Chondrocyte (in vitro differentiated cells): ENCODE data around the gene CIB1. TPM values are rescaled to one million over a fixed set of nuclear protein-coding genes. Genes with fewer than 3 reads are reported as not detected.

ENCODE experiments used
- DNase-seq: peaks from one replicate; pipeline ENCODE4 v3.0.0; 2021; ENCODE audit warnings: mixed read lengths, low spot score
- H3K27ac Mint-ChIP-seq: one replicate; pipeline ENCODE4 v1.8.0; 2021; ENCODE audit warnings: mild to moderate bottlenecking, moderate library complexity, mixed read lengths; ENCODE audit not compliant: unreplicated experiment
- H3K27me3 Mint-ChIP-seq: 2 replicates; pipeline ENCODE4 v1.8.0; 2021; ENCODE audit warnings: low read depth, mixed read lengths
- H3K36me3 Mint-ChIP-seq: 2 replicates; pipeline ENCODE4 v1.8.0; 2021; ENCODE audit warnings: low read depth, mixed read lengths
- H3K4me1 Mint-ChIP-seq: 2 replicates; pipeline ENCODE4 v1.8.0; 2021; ENCODE audit warnings: low read depth, mild to moderate bottlenecking, mixed read lengths
- H3K4me3 Mint-ChIP-seq: one replicate; pipeline ENCODE4 v1.8.0; 2021; ENCODE audit warnings: mild to moderate bottlenecking, moderate library complexity, mixed read lengths; ENCODE audit not compliant: unreplicated experiment
- H3K9me3 Mint-ChIP-seq: 2 replicates; pipeline ENCODE4 v1.8.0; 2021; ENCODE audit warnings: low read depth, mixed read lengths
- total RNA-seq: library from RNA; stranded (reverse); gene quantifications from 3 replicates; pipeline ENCODE4 v1.2.1, GENCODE V29; 2021
- TF ChIP-seq, protein P1 (sequence below): fragments of 200-600 bp; sonication (generic); IDR thresholded peaks from 2 replicates; pipeline ENCODE4 v1.5.0; 2021; ENCODE audit warnings: antibody characterized with exemption, mild to moderate bottlenecking, moderate library complexity

CIB1 gene
- total RNA-seq, 1 donor from 2014 or later = 42.4 TPM

DNA sequence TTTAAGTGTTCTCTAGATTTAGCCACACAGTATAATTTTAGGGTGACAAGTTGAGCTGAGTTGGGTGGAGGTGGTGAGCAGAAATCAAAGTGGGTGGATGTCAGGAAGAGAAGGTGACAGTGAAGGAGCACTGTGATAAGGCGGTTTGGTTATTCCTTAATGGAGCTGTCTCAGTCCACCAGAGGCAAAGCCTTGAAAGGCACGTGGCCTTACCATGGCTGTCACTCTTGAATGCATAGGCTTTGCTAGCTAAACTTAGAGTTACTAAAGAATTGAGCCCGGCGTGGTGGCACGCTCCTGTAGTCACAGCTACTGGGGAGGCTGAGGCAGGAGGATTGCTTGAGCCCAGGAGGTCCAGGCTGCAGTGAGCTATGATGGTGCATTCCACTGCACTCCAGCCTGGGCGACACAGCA is 15.1 kb upstream of the CIB1 start:
- Mint-ChIP-seq H3K9me3 (no peaks in the 10 kb centered on the region), H3K4me3 (peak overlapping the region; percentile 74), H3K27ac (no peak overlapping the region), H3K36me3 (no peaks in the 10 kb centered on the region), H3K27me3 (no peaks in the 10 kb centered on the region), H3K4me1 (peaks cover 2% of the 10 kb centered on the region)
- no peak for DNase-seq
- TF ChIP-seq, protein P1, sequence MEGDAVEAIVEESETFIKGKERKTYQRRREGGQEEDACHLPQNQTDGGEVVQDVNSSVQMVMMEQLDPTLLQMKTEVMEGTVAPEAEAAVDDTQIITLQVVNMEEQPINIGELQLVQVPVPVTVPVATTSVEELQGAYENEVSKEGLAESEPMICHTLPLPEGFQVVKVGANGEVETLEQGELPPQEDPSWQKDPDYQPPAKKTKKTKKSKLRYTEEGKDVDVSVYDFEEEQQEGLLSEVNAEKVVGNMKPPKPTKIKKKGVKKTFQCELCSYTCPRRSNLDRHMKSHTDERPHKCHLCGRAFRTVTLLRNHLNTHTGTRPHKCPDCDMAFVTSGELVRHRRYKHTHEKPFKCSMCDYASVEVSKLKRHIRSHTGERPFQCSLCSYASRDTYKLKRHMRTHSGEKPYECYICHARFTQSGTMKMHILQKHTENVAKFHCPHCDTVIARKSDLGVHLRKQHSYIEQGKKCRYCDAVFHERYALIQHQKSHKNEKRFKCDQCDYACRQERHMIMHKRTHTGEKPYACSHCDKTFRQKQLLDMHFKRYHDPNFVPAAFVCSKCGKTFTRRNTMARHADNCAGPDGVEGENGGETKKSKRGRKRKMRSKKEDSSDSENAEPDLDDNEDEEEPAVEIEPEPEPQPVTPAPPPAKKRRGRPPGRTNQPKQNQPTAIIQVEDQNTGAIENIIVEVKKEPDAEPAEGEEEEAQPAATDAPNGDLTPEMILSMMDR = no peak

DNA sequence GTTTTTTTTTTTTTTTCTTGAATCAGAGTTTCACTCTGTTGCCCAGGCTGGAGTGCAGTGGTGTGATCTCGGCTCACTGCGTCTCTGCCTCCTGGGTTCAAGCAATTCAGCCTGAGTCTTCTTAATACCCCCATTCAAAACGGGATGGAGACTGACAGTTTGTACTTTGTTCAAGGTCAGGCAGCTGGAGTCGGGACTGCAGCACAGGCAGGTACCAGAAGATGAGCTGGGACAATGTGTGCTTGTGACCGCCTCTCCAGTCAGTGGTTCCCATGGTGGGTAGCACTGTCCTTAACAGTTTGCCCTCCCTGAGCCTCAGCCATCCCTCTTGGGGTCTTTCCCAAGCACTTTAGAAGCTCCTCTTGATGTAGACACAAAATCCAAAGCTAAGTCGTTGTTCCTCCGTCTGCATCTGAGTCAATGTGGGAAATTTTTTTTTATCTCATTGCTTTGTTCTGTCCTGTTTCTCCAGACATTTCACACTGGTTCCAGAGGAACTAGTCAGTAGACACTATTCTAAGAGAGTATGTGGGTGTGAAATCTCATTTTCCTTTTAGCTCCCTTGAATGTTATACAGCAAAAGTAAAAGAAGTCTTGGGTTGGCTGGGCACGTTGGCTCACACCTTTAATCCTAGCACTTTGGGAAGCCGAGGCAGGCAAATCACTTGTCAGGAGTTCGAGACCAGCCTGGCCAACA is 10.3 kb upstream of the CIB1 start:
- TF ChIP-seq, protein P1 = no peak
- no peaks in the 10 kb centered on the region for H3K4me1 Mint-ChIP-seq
- H3K27ac Mint-ChIP-seq = no peak overlapping the region

DNA sequence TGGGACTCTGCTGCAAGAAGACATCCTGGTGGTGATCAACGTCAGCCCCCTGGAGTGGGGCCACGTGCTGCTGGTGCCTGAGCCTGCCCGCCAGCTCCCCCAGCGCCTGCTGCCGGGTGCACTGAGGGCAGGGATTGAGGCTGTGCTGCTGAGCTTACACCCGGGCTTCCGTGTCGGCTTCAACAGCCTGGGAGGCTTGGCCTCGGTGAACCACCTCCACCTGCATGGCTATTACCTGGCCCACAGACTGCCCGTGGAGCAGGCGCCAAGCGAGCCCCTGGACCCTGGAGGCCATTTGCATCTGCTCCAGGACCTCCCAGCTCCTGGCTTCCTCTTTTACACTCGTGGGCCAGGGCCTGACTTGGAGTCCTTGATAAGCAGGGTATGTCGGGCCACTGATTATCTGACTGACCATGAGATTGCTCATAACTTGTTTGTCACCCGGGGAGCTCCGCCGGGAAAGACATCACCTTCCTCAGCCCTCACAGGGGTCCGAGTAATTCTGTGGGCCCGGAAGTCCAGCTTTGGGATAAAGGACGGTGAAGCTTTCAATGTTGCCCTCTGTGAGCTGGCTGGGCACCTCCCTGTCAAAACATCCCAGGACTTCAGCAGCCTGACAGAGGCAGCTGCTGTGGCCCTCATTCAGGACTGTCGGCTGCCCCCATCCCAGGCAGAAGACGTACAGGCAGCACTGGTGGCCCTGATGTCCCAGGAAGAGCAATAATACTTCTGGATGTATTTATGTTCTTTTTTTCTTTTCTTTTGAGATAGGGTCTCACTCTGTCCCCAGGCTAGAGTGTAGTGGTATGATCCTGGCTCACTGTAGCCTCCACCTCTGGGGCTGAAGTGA is 7.8 kb upstream of the CIB1 start:
- Mint-ChIP-seq H3K36me3 (peaks cover 2% of the 10 kb centered on the region), H3K27ac (no peak overlapping the region), H3K9me3 (no peaks in the 10 kb centered on the region), H3K4me1 (no peaks in the 10 kb centered on the region), H3K4me3 (no peak overlapping the region), H3K27me3 (no peaks in the 10 kb centered on the region)
- no peak for DNase-seq
- TF ChIP-seq, protein P1 = no peak

More for the DNA sequence above, 10.3 kb upstream of the CIB1 start:
- H3K9me3 Mint-ChIP-seq = no peaks in the 10 kb centered on the region
- H3K27me3 Mint-ChIP-seq = no peaks in the 10 kb centered on the region
- H3K4me3 Mint-ChIP-seq = no peak overlapping the region
- no peak for DNase-seq
- peaks cover 2% of the 10 kb centered on the region for H3K36me3 Mint-ChIP-seq

DNA sequence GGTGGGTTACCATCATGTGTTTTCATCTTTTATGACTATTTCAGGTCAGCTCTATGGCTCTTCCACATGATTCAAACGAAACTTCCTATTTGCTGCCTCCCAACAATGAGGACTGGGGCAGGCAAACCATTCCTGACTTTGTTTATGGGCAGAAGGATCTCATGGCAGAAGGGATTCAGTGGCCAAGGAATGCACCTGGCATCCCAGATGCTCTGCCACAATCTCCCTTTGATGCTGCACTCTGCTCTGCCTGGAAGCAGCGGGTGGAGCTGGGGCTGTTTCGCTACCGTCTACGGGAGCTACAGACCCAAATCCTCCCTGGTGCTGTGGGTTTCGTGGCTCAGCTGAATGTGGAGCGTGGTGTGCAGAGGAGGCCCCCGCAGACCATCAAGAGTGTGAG is 7.1 kb upstream of the CIB1 start:
- H3K27ac Mint-ChIP-seq = no peak overlapping the region
- peaks cover 3% of the 10 kb centered on the region for H3K36me3 Mint-ChIP-seq
- no peak for DNase-seq
- H3K4me1 Mint-ChIP-seq = no peaks in the 10 kb centered on the region
- TF ChIP-seq, protein P1 = no peak
- no peaks in the 10 kb centered on the region for H3K9me3 Mint-ChIP-seq
- H3K4me3 Mint-ChIP-seq = no peak overlapping the region
- H3K27me3 Mint-ChIP-seq = no peaks in the 10 kb centered on the region

DNA sequence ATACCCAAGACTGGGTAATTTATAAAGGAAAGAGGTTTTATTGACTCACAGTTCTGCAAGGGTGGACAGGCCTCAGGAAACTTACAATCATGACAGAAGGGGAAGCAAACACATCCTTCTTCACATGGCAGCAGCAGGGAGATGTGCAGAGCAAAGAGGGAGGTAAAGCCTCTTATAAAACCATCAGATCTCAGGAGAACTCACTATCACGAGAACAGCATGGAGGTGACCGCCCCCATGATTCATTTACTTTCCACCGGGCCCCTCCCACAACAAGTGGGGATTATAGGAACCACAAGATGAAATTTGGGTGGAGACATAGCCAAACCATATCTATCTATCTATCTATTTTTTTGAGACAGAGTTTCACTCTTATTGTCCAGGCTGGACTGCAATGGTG is 5.6 kb upstream of the CIB1 start:
- TF ChIP-seq, protein P1 = no peak
- H3K4me1 Mint-ChIP-seq = peaks cover 8% of the 10 kb centered on the region
- no peak overlapping the region for H3K4me3 Mint-ChIP-seq
- H3K9me3 Mint-ChIP-seq = no peaks in the 10 kb centered on the region
- peaks cover 3% of the 10 kb centered on the region for H3K36me3 Mint-ChIP-seq
- DNase-seq = no peak
- no peak overlapping the region for H3K27ac Mint-ChIP-seq
- no peaks in the 10 kb centered on the region for H3K27me3 Mint-ChIP-seq
